IPS-18a (cell line): ENCODE results near the gene ERF.

Source experiments
- H3K27ac ChIP-seq: one replicate; pipeline ENCODE4 v1.5.1; 2013; ENCODE audit warnings: low read length
- H3K27me3 ChIP-seq: one replicate; pipeline ENCODE4 v1.6.1; 2013; ENCODE audit warnings: mild to moderate bottlenecking, low read length; ENCODE audit not compliant: control insufficient read depth, insufficient read depth
- H3K36me3 ChIP-seq: one replicate; pipeline ENCODE4 v1.6.1; 2013; ENCODE audit warnings: low read depth, low read length; ENCODE audit not compliant: control insufficient read depth
- H3K4me1 ChIP-seq: one replicate; pipeline ENCODE4 v1.6.1; 2013; ENCODE audit warnings: low read depth, low read length; ENCODE audit not compliant: control insufficient read depth
- H3K4me3 ChIP-seq: one replicate; pipeline ENCODE4 v1.5.1; 2013; ENCODE audit warnings: low read length
- H3K9ac ChIP-seq: one replicate; pipeline ENCODE4 v1.6.1; 2013; ENCODE audit warnings: mild to moderate bottlenecking, low read length, moderate library complexity
- H3K9me3 ChIP-seq: one replicate; pipeline ENCODE4 v1.6.1; 2013; ENCODE audit warnings: low read depth, low read length; ENCODE audit not compliant: control insufficient read depth

Gene ERF

DNA sequence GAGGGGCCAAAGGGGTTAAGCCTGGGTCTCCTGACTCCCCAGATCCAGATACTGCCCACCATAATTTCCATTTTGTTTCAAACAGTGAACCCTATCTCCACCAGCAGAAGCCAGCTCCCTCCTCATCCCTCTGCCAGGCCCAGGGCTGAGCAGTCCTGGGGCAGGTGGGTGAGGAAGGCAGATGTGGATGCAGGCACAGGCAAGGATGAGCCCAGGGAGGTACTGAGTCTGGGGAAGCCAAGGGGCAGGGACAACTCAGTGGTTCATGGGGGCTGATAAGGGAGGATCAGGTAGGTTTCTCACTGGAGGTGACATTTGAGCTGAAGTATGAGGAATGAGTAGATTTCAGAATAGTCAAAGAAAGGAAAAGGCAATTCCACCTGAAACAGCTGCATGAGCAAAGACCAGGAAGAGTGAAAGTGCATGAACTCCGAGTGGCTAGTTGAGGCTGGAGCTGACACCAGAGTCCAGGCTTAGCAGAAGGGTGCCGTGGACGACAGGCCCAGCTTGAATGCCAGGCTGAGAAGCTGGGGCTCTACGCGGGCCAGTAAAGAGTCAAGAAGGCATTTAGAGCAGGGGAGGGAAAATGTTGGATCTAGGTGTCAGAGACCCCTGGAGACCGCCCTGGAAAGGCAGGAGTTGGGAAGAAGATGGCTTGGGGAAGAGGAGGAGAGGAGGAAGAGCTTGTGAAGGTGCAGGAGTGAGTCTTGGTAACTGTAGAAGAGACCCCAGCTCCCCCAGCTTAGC lies 24.4 kb upstream of the ERF start:
- Histone ChIP-seq H3K9me3 (no peaks in the 10 kb centered on the region), H3K4me3 (peak overlapping the region; percentile 78), H3K27me3 (no peaks in the 10 kb centered on the region), H3K36me3 (no peaks in the 10 kb centered on the region), H3K9ac (peak overlapping the region; percentile 52), H3K4me1 (peaks cover 18% of the 10 kb centered on the region), H3K27ac (no peak overlapping the region)

DNA sequence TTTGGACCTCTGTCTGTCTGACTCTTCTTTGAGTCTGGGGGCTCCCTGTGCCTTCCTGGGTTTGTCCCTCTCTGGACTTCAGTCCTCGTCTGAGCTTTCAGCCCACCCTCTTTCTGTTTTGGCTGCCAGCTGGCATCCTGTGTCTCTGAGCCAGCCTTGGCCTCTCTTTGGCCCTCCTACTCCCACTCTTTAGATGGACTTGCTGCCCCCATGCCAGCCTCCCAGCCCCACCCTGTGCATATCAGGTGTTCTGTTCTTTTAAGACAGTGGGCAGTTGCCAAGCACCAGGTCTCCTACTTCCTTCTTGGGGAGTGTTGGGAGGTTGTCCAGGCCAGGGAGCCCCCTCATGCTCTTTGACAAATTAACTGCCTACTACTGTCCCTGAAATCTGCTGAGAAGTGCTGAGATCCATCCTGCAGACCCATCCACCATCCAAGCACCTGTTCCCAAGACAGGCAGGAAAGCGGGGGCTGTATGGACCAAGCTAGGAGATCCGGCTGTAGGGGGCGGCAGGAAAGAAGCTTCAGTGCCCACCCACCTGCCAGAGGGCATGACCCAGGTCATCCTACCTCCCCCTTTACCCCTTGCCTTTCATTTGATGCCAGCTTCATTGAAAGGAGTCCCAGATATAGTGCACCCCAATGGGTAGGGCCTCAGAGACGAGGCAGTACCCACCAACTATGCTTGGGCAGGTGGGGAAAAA lies 23.7 kb upstream of the ERF start:
- Histone ChIP-seq H3K4me1 (peaks cover 18% of the 10 kb centered on the region), H3K4me3 (no peak overlapping the region), H3K27me3 (no peaks in the 10 kb centered on the region), H3K27ac (no peak overlapping the region), H3K36me3 (no peaks in the 10 kb centered on the region), H3K9me3 (no peaks in the 10 kb centered on the region), H3K9ac (no peak overlapping the region)

GRCh38 chr19:42277821-42278451 lies 23.0 kb upstream of the ERF start:
- Histone ChIP-seq H3K27me3 (no peaks in the 10 kb centered on the region), H3K27ac (no peak overlapping the region), H3K4me3 (no peak overlapping the region), H3K4me1 (peaks cover 14% of the 10 kb centered on the region), H3K36me3 (no peaks in the 10 kb centered on the region), H3K9ac (no peak overlapping the region), H3K9me3 (no peaks in the 10 kb centered on the region)

- Histone ChIP-seq H3K36me3 (no peaks in the 10 kb centered on the region), H3K9ac (no peak overlapping the region), H3K4me3 (no peak overlapping the region), H3K27ac (no peak overlapping the region), H3K4me1 (peaks cover 4% of the 10 kb centered on the region), H3K9me3 (no peaks in the 10 kb centered on the region), H3K27me3 (no peaks in the 10 kb centered on the region)
These were observed 21.9 kb upstream of the ERF start for GRCh38 chr19:42276821-42277220.

GRCh38 chr19:42276284-42276683 lies 21.4 kb upstream of the ERF start:
- Histone ChIP-seq H3K36me3 (no peaks in the 10 kb centered on the region), H3K9ac (no peak overlapping the region), H3K27me3 (no peaks in the 10 kb centered on the region), H3K4me1 (no peaks in the 10 kb centered on the region), H3K9me3 (no peaks in the 10 kb centered on the region), H3K4me3 (no peak overlapping the region), H3K27ac (no peak overlapping the region)

GRCh38 chr19:42275517-42275916 lies 20.6 kb upstream of the ERF start:
- no peaks in the 10 kb centered on the region for H3K4me1 ChIP-seq
- H3K36me3 ChIP-seq, result no peaks in the 10 kb centered on the region
- H3K4me3 ChIP-seq, result no peak overlapping the region
- H3K27ac ChIP-seq, result no peak overlapping the region
- H3K9ac ChIP-seq, result no peak overlapping the region
- H3K27me3 ChIP-seq, result no peaks in the 10 kb centered on the region
- H3K9me3 ChIP-seq, result no peaks in the 10 kb centered on the region

DNA sequence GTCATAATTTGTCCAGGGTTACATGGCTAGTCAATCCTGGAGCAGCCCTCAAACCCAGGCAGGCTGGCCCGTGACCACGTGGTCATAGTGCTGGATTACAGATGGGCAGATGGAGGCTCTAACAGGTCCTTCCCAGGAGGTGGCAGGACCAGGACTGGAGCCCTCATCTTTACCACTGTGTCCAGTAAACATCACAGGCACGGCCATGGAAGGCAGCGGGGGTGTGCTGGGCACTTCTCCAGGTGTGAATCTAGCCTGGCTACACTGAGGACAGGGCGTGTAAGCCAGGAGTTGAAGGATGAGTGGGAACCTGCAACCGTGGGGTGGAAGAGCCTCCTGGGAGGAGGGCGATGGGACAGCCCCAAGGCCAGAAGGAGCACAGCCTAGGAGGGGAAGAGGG lies 20.2 kb upstream of the ERF start:
- no peak overlapping the region for H3K9ac ChIP-seq
- H3K36me3 ChIP-seq, result no peaks in the 10 kb centered on the region
- H3K27ac ChIP-seq, result no peak overlapping the region
- no peaks in the 10 kb centered on the region for H3K9me3 ChIP-seq
- H3K27me3 ChIP-seq, result no peaks in the 10 kb centered on the region
- H3K4me3 ChIP-seq, result no peak overlapping the region
- no peaks in the 10 kb centered on the region for H3K4me1 ChIP-seq

- no peaks in the 10 kb centered on the region for H3K36me3 ChIP-seq
- no peak overlapping the region for H3K27ac ChIP-seq
These were observed 19.2 kb upstream of the ERF start for GRCh38 chr19:42274065-42274682.

DNA sequence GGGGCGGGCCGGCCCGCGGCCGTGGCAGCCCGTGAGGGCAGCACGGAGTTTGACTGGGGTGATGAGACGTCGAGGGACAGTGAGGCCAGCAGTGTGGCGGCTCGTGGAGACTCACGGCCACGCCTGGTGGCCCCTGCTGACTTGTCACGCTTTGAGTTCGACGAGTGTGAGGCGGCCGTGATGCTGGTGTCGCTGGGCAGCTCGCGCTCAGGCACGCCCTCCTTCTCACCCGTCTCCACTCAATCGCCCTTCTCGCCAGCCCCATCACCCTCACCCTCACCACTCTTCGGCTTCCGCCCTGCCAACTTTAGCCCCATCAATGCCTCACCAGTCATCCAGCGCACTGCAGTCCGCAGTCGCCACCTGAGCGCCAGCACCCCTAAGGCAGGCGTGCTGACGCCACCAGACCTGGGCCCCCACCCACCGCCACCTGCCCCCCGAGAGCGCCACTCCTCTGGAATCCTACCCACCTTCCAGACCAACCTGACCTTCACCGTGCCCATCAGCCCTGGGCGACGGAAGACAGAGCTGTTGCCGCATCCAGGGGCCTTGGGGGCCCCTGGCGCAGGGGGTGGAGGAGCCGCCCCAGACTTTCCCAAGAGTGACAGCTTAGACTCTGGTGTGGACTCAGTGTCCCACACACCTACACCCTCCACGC lies 18.6 kb upstream of the ERF start:
- H3K9ac ChIP-seq, result no peak overlapping the region
- peaks cover 5% of the 10 kb centered on the region for H3K4me1 ChIP-seq
- no peak overlapping the region for H3K27ac ChIP-seq

More at GRCh38 chr19:42274065-42274682, 19.2 kb upstream of the ERF start:
- H3K4me3 ChIP-seq, result no peak overlapping the region
- peaks cover 5% of the 10 kb centered on the region for H3K4me1 ChIP-seq
- H3K9me3 ChIP-seq, result no peaks in the 10 kb centered on the region
- H3K9ac ChIP-seq, result no peak overlapping the region
- no peaks in the 10 kb centered on the region for H3K27me3 ChIP-seq

DNA sequence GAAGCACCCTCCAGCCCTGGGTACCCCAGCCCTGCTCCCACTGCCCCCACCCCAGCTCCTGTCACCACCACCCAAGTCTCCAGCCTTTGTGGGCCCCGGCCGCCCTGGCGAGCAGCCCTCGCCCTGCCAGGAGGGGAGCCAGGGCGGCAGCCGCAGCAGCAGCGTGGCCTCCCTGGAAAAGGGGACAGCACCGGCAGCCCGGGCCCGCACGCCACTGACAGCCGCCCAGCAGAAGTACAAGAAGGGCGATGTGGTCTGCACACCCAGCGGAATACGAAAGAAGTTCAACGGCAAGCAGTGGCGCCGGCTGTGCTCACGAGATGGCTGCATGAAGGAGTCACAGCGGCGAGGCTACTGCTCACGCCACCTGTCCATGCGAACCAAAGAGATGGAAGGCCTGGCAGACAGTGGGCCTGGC lies 18.1 kb upstream of the ERF start:
- no peak overlapping the region for H3K4me3 ChIP-seq
- no peaks in the 10 kb centered on the region for H3K27me3 ChIP-seq
- H3K9ac ChIP-seq, result no peak overlapping the region
- H3K4me1 ChIP-seq, result peaks cover 5% of the 10 kb centered on the region
- H3K9me3 ChIP-seq, result no peaks in the 10 kb centered on the region
- H3K36me3 ChIP-seq, result no peaks in the 10 kb centered on the region
- H3K27ac ChIP-seq, result no peak overlapping the region

More for the DNA sequence above, 18.6 kb upstream of the ERF start:
- Histone ChIP-seq H3K9me3 (no peaks in the 10 kb centered on the region), H3K36me3 (no peaks in the 10 kb centered on the region), H3K4me3 (no peak overlapping the region), H3K27me3 (no peaks in the 10 kb centered on the region)

GRCh38 chr19:42272535-42272897 lies 17.6 kb upstream of the ERF start:
- Histone ChIP-seq H3K36me3 (no peaks in the 10 kb centered on the region), H3K9me3 (no peaks in the 10 kb centered on the region), H3K27ac (no peak overlapping the region), H3K27me3 (no peaks in the 10 kb centered on the region), H3K9ac (no peak overlapping the region), H3K4me3 (no peak overlapping the region), H3K4me1 (peaks cover 8% of the 10 kb centered on the region)
